IPS DF 4.7 (cell line): Measurements from ENCODE around the gene ENTPD1.
"Not testable (repeated sequence)": the region's sequence is repeated elsewhere in the genome, so short reads cannot be mapped to it uniquely, and the experiment has no call there.

Source experiments
- DNase-seq: peaks from one replicate; pipeline ENCODE4 v3.0.0-alpha.2; 2013; ENCODE audit warnings: low spot score; ENCODE audit errors: extremely low read depth

Gene ENTPD1

GRCh38 chr10:95756041-95756761, at the start of gene ENTPD1:
Gene ENTPD1, plus strand, starts transcription at chr10:95756163. Its CDS starts 77 bp downstream, at chr10:95756240.
- no peak for DNase-seq

GRCh38 chr10:95706573-95706972, 49.4 kb upstream of the ENTPD1 start:
- no peak for DNase-seq

- DNase-seq, result no peak
Measured at GRCh38 chr10:95706990-95707389, 49.0 kb upstream of the ENTPD1 start.

- no peak for DNase-seq
Measured at GRCh38 chr10:95711492-95711891, 44.5 kb upstream of the ENTPD1 start.

- no peak for DNase-seq
Measured at GRCh38 chr10:95716466-95716865, 39.5 kb upstream of the ENTPD1 start.

- DNase-seq, result no peak
Measured at GRCh38 chr10:95716866-95717265, 39.1 kb upstream of the ENTPD1 start.

GRCh38 chr10:95720745-95721144, 35.2 kb upstream of the ENTPD1 start:
- not testable (repeated sequence) for DNase-seq

- not testable (repeated sequence) for DNase-seq
Measured at GRCh38 chr10:95722496-95722895, 33.5 kb upstream of the ENTPD1 start.

- DNase-seq, result no peak
Measured at GRCh38 chr10:95728526-95728925, 27.4 kb upstream of the ENTPD1 start.

- DNase-seq, result no peak
Measured at GRCh38 chr10:95729323-95730055, 26.5 kb upstream of the ENTPD1 start.

GRCh38 chr10:95730233-95730632, 25.7 kb upstream of the ENTPD1 start:
- no peak for DNase-seq

GRCh38 chr10:95732907-95733306, 23.1 kb upstream of the ENTPD1 start:
- DNase-seq, result not testable (repeated sequence)

- DNase-seq, result no peak
Measured at GRCh38 chr10:95739056-95739455, 16.9 kb upstream of the ENTPD1 start.

GRCh38 chr10:95741807-95742467, 14.0 kb upstream of the ENTPD1 start:
- DNase-seq, result no peak

GRCh38 chr10:95742485-95742884, 13.5 kb upstream of the ENTPD1 start:
- no peak for DNase-seq

- no peak for DNase-seq
Measured at GRCh38 chr10:95742962-95743535, 12.9 kb upstream of the ENTPD1 start.

GRCh38 chr10:95745501-95745900, 10.5 kb upstream of the ENTPD1 start:
- DNase-seq, result no peak

- DNase-seq, result no peak
Measured at GRCh38 chr10:95748349-95748748, 7.6 kb upstream of the ENTPD1 start.

- no peak for DNase-seq
Measured at GRCh38 chr10:95755511-95756004, 405 bp upstream of the ENTPD1 start.

- no peak for DNase-seq
Measured at GRCh38 chr10:95756809-95757684, 1.1 kb downstream of the ENTPD1 start.
